ENCODE measurements around the gene NOCT. TPM values are rescaled to one million over a fixed set of nuclear protein-coding genes. Genes with fewer than 3 reads are reported as not detected.

The NOCT gene
- total and polyA plus RNA-seq, 2 of the 8 experiments (the other 6 are each of a cell fraction or from before 2014, with no cell fraction given), result 10.4 to 45.5 TPM

- H3K14ac ChIP-seq (ENCODE audit: insufficient read length), result no peak overlapping the region
- no peak overlapping the region for H2BK15ac ChIP-seq (ENCODE audit: low read length)
- H4K5ac ChIP-seq (ENCODE audit: insufficient read length, low read depth, low read length), result no peak overlapping the region
- H2BK20ac ChIP-seq (ENCODE audit: low read length), result no peak overlapping the region
- no peak overlapping the region for H3K4me2 ChIP-seq (ENCODE audit: insufficient read depth in 1 of 2, low read depth in 2 of 2, low read length in 2 of 2)
- H3K79me2 ChIP-seq (ENCODE audit: control insufficient read depth in 1 of 2, insufficient read depth in 2 of 2, low read length in 2 of 2), result no peaks in the 10 kb centered on the region
- H3K18ac ChIP-seq (ENCODE audit: extremely low read depth, low read length), result no peak overlapping the region
- CTCF ChIA-PET (ENCODE audit: partially characterized antibody), result interaction anchor here (1.1 kb wide), 1 partner anchor 20 kb away, joined by 3 read pairs; no protein-coding TSS in a partner anchor
- H2BK5ac ChIP-seq (ENCODE audit: low read depth, low read length), result no peak overlapping the region
- no peaks in the 10 kb centered on the region for H3K23me2 ChIP-seq (ENCODE audit: low read depth, low read length)
- no peak overlapping the region for H4K91ac ChIP-seq (replicated peaks; ENCODE audit: insufficient read length, low read length)
- H3K9ac ChIP-seq (replicated peaks in 1 of 4; ENCODE audit: extremely low read depth in 1 of 4, low read depth in 3 of 4, low read length in 3 of 4), result no peak overlapping the region
- POLR2A ChIA-PET (ENCODE audit: partially characterized antibody), result no interaction called here
- no peak overlapping the region for H2BK120ac ChIP-seq (replicated peaks; ENCODE audit: low read depth, low read length)
- H3K23ac ChIP-seq (ENCODE audit: insufficient read length), result no peak overlapping the region
- peaks cover 2 to 3% of the 10 kb centered on the region in 2 experiments for H4K20me1 ChIP-seq (replicated peaks in 1 of 2; ENCODE audit: control insufficient read depth in 1 of 2, insufficient read depth in 2 of 2, low read length in 2 of 2)
- H2BK12ac ChIP-seq (ENCODE audit: low read depth, low read length), result no peak overlapping the region
- H3K36me3 ChIP-seq (ENCODE audit: control insufficient read depth in 2 of 4, insufficient read depth in 4 of 4, low read length in 3 of 4), result peaks cover 2 to 64% (median 22%) of the 10 kb centered on the region in 4 experiments; a peak in 6 of 8 replicates
- H3K79me1 ChIP-seq (ENCODE audit: low read depth, low read length), result no peaks in the 10 kb centered on the region
- H3K56ac ChIP-seq (replicated peaks; ENCODE audit: insufficient read length, low read depth, low read length), result no peak overlapping the region
- DNase-seq (ENCODE audit: low read depth in 1 of 2, low spot score in 2 of 2), result no peak
- no peak overlapping the region for H4K8ac ChIP-seq (ENCODE audit: extremely low read depth, insufficient read depth, low read length)
- no peaks in the 10 kb centered on the region for H3K4me1 ChIP-seq (replicated peaks in 1 of 4; ENCODE audit: control insufficient read depth in 3 of 4, insufficient read depth in 4 of 4, low read length in 3 of 4)
- no peak overlapping the region for H3K4ac ChIP-seq (replicated peaks; ENCODE audit: insufficient read length, low read depth, low read length)
- H3K27me3 ChIP-seq (replicated peaks in 1 of 4; ENCODE audit: control insufficient read depth in 3 of 4, extremely low read depth in 1 of 4, insufficient read depth in 3 of 4, low read length in 3 of 4), result no peaks in the 10 kb centered on the region
- no peak overlapping the region for H2AK5ac ChIP-seq (ENCODE audit: low read depth, low read length)
- no peak overlapping the region for H3K4me3 ChIP-seq (ENCODE audit: extremely low read depth in 1 of 4, insufficient read depth in 2 of 4, low read depth in 3 of 4, low read length in 4 of 4)
- no peak overlapping the region for H3K27ac ChIP-seq (ENCODE audit: low read depth, low read length)
- 92% methylated on average over 3 of the region's 3 CpGs; no CpG with 5 or more reads in 1 of the 2 experiments for WGBS, 2 experiments (ENCODE audit: extremely low coverage in 1 of 2, insufficient coverage in 1 of 2, insufficient read length in 1 of 2, insufficient replicate concordance in 2 of 2, low coverage in 1 of 2, low lambda C conversion rate in 2 of 2, missing lambda C conversion rate in 1 of 2)
- FAIRE-seq, result no peak
- H2AFZ ChIP-seq (ENCODE audit: low read length), result no peak overlapping the region
- H3K9me3 ChIP-seq (ENCODE audit: insufficient read depth in 2 of 2, low read depth in 1 of 2, low read length in 1 of 2), result no peaks in the 10 kb centered on the region
- TF ChIP-seq SRF (IDR thresholded peaks at IDR 0.05; ENCODE audit: low read depth, low read length) (no peak), TAF1 (IDR thresholded peaks at IDR 0.05; ENCODE audit: low read depth, low read length) (no peak), SUZ12 (IDR thresholded peaks at IDR 0.05; ENCODE audit: low read length) (no peak), MAX (IDR thresholded peaks at IDR 0.05) (no peak), CBX8 (IDR thresholded peaks at IDR 0.05; ENCODE audit: borderline replicate concordance, low read depth, low read length) (no peak), EGR1 (IDR thresholded peaks at IDR 0.05; ENCODE audit: borderline replicate concordance, low read depth, low read length) (no peak), SAP30 (IDR thresholded peaks at IDR 0.05; ENCODE audit: insufficient read depth, insufficient replicate concordance, low read length) (no peak), ZNF274 (IDR thresholded peaks at IDR 0.05; ENCODE audit: borderline replicate concordance, extremely low read depth, low read length) (no peak), HDAC2 (IDR thresholded peaks at IDR 0.05; ENCODE audit: borderline replicate concordance in 1 of 2, low read depth in 2 of 2, low read length in 2 of 2) (no peak), KDM4A (IDR thresholded peaks at IDR 0.05; ENCODE audit: low read depth, low read length, severe bottlenecking) (no peak), TBP (IDR thresholded peaks at IDR 0.05; ENCODE audit: low read depth, low read length) (no peak), KDM5A (IDR thresholded peaks at IDR 0.05; ENCODE audit: low read length) (no peak), JUND (IDR thresholded peaks at IDR 0.05; ENCODE audit: low read length) (no peak), MAFK (IDR thresholded peaks at IDR 0.05; ENCODE audit: low read depth, low read length) (no peak)
Observed at GRCh38 chr4:139060591-139060990, 45.0 kb downstream of the NOCT start.

All from H1 (cell line).